Fibroblast of mammary gland (primary cell): ENCODE measurements around the gene BRD1.

Experiments
- DNase-seq: peaks from one replicate; pipeline ENCODE4 v3.0.0-alpha.2; 2010; ENCODE audit warnings: low read depth
- H3K4me3 ChIP-seq: 2 replicates; pipeline ENCODE4 v1.5.1; 2011; ENCODE audit warnings: low read depth, mild to moderate bottlenecking, low read length, moderate library complexity; ENCODE audit not compliant: control insufficient read depth
- CTCF ChIP-seq: conservative IDR thresholded peaks from 2 replicates; pipeline ENCODE4 v1.5.1; 2011; ENCODE audit warnings: low read depth, low read length, inconsistent platforms; ENCODE audit not compliant: control insufficient read depth, insufficient read depth

BRD1 gene

DNA sequence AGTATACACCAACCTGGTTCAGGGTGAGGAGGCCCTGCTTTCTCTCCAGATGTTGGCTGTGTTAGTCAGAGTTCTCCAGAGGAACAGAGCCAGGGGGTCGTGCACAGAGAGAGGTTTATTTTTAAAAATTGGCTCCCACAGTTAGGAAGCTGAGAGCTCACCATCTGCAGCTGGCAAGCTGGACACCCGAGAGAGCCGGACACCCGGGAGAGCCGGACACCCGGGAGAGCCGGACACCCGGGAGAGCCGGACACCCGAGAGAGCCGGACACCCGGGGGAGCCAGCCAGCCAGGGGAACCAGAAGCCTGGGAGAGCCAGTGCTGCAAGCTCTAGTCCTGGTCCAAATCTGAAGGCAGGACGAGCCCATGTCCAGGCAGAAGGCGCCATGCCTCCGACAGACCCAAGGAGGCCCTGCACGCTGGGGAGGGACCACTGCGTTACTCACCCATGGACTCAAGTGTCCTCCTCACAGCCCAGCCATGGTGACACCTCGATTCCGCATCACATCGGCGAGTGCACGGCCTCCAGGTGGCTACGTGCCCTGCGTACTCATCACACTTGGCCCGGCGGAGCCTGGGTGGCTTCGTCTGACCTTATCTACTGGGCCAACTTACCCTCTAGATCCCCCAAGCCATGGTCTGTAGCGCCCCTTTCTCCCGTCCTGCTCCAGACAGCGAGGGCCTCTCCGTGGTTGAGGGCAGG lies 99.0 kb downstream of the BRD1 start:
- H3K4me3 ChIP-seq, result no peak overlapping the region
- no peak for TF ChIP-seq CTCF
- no peak for DNase-seq

DNA sequence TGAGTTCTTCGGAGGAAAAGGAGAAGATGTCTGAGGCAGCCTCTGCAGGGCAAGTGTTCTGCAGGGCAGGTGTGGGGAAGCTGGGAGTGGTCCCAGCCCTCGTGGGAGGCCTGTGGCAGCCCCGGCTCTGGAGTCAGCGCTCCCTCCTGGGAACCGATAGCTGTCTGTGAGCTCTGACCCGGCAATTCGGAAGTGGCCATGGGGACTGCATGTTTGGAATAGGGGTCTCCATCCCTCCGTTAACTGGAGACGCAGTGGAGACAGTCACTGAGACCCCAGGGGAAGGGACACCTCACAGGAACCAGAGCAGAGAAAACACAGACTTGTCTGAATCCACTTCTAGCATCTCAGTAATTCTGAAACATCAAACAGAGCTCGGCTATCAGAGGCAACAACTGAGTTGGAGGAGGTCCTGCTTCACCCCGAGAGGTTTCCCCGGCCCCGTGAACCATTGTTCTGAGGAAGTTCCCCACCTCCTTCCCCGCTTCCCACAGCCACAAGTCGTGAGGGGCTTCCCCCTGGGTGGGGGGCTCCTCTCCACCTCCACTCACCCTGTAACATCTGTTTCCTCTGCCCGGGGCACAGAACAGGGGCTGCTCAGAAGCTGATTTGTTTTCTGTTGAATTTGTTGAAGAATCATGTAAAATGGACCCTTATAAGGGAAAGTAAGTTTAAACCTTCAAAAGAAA lies 99.6 kb downstream of the BRD1 start:
- no peak overlapping the region for H3K4me3 ChIP-seq
- TF ChIP-seq CTCF, result no peak
- DNase-seq, result no peak

GRCh38 chr22:49727191-49727880 lies 100.3 kb downstream of the BRD1 start:
- no peak overlapping the region for H3K4me3 ChIP-seq
- TF ChIP-seq CTCF, result no peak
- no peak for DNase-seq

GRCh38 chr22:49726701-49727101 lies 101.0 kb downstream of the BRD1 start:
- TF ChIP-seq CTCF, result no peak
- H3K4me3 ChIP-seq, result no peak overlapping the region
- no peak for DNase-seq

DNA sequence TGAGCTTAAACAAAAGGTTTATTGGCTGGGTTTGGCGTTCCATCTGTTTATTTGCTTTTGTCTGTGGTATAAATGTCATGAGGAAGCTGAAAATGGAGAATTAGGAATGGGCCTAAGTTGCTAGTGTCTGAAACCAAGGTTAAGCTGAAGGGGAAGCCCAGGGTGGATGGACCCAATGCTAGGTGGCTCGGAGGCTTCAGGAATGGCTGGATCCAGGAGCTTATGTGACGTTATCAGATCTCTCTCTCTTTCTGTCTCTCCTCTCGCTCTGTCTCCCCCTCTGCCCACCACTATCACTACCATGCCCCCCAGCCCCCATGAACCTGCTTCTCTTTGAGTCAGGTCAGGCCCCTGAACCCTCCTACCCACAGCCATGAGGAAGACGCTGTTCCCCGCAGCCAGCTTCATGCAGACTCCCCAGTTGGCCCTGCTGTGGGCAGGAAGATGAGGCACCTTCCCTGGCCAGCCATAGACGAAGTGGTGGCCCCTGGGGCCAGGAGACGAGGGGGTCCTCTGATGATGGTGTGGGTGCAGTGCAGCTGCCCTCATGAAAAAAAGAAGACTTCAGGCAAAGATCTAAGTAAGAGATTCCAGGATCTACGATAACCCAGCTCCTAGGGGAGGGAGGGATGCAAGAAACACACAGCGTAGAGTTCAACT lies 101.5 kb downstream of the BRD1 start:
- no peak for DNase-seq
- H3K4me3 ChIP-seq, result no peak overlapping the region
- no peak for TF ChIP-seq CTCF

GRCh38 chr22:49725516-49725915 lies 102.2 kb downstream of the BRD1 start:
- TF ChIP-seq CTCF, result no peak
- DNase-seq, result no peak
- H3K4me3 ChIP-seq, result no peak overlapping the region
